Rectal smooth muscle tissue (tissue), 1 donor: Measurements from ENCODE around the gene ZNF783.
"Not testable (repeated sequence)": the region's sequence is repeated elsewhere in the genome, so short reads cannot be mapped to it uniquely, and the experiment has no call there.

Experiments
- H3K27ac ChIP-seq: one replicate; pipeline ENCODE4 v1.7.0; 2013; ENCODE audit warnings: low read depth, low read length, inconsistent platforms
- H3K27me3 ChIP-seq: one replicate; pipeline ENCODE4 v1.7.0; 2013; ENCODE audit warnings: low read length; ENCODE audit not compliant: control insufficient read depth, insufficient read depth
- H3K36me3 ChIP-seq: one replicate; pipeline ENCODE4 v1.7.0; 2013; ENCODE audit warnings: low read length; ENCODE audit not compliant: control insufficient read depth, insufficient read depth
- H3K4me1 ChIP-seq: one replicate; pipeline ENCODE4 v1.7.0; 2013; ENCODE audit warnings: low read length; ENCODE audit not compliant: control insufficient read depth, insufficient read depth
- H3K4me3 ChIP-seq: one replicate; pipeline ENCODE4 v1.7.0; 2013; ENCODE audit warnings: low read length
- H3K9ac ChIP-seq: one replicate; pipeline ENCODE4 v1.7.0; 2013; ENCODE audit warnings: low read length

The ZNF783 gene

GRCh38 chr7:149317986-149318672, 56.1 kb downstream of the ZNF783 start:
- no peaks in the 10 kb centered on the region for H3K27me3 ChIP-seq
- H3K4me1 ChIP-seq = no peaks in the 10 kb centered on the region
- no peak overlapping the region for H3K9ac ChIP-seq
- H3K36me3 ChIP-seq = no peaks in the 10 kb centered on the region
- H3K4me3 ChIP-seq = no peak overlapping the region
- H3K27ac ChIP-seq = no peak overlapping the region

- Histone ChIP-seq H3K4me3 (no peak overlapping the region), H3K27ac (no peak overlapping the region), H3K9ac (no peak overlapping the region), H3K27me3 (no peaks in the 10 kb centered on the region), H3K36me3 (no peaks in the 10 kb centered on the region), H3K4me1 (no peaks in the 10 kb centered on the region)
Observed at GRCh38 chr7:149319376-149319775, 57.4 kb downstream of the ZNF783 start.

GRCh38 chr7:149320313-149321124, 58.5 kb downstream of the ZNF783 start:
- Histone ChIP-seq H3K27me3 (no peaks in the 10 kb centered on the region), H3K9ac (no peak overlapping the region), H3K36me3 (no peaks in the 10 kb centered on the region), H3K4me1 (no peaks in the 10 kb centered on the region), H3K27ac (no peak overlapping the region), H3K4me3 (no peak overlapping the region)

- not testable (repeated sequence) for H3K27ac ChIP-seq, H3K36me3 ChIP-seq, H3K9ac ChIP-seq, H3K4me1 ChIP-seq, H3K27me3 ChIP-seq
- peak overlapping the region; percentile 35 for H3K4me3 ChIP-seq
Observed at GRCh38 chr7:149321125-149321905, 59.3 kb downstream of the ZNF783 start.

- Histone ChIP-seq H3K27ac (no peak overlapping the region), H3K4me3 (peak overlapping the region; percentile 35), H3K36me3 (no peaks in the 10 kb centered on the region), H3K4me1 (no peaks in the 10 kb centered on the region), H3K9ac (no peak overlapping the region), H3K27me3 (no peaks in the 10 kb centered on the region)
Observed at GRCh38 chr7:149321978-149322541, 60.1 kb downstream of the ZNF783 start.

- Histone ChIP-seq H3K36me3 (no peaks in the 10 kb centered on the region), H3K4me1 (no peaks in the 10 kb centered on the region), H3K27me3 (no peaks in the 10 kb centered on the region), H3K4me3 (no peak overlapping the region), H3K9ac (no peak overlapping the region), H3K27ac (no peak overlapping the region)
Observed at GRCh38 chr7:149322737-149323136, 60.7 kb downstream of the ZNF783 start.

GRCh38 chr7:149325248-149325647, 63.3 kb downstream of the ZNF783 start:
- Histone ChIP-seq H3K36me3 (no peaks in the 10 kb centered on the region), H3K27me3 (no peaks in the 10 kb centered on the region), H3K4me3 (no peak overlapping the region), H3K27ac (no peak overlapping the region), H3K4me1 (no peaks in the 10 kb centered on the region), H3K9ac (no peak overlapping the region)

GRCh38 chr7:149329265-149329664, 67.3 kb downstream of the ZNF783 start:
- H3K9ac ChIP-seq = no peak overlapping the region
- no peaks in the 10 kb centered on the region for H3K4me1 ChIP-seq
- H3K27me3 ChIP-seq = no peaks in the 10 kb centered on the region
- no peak overlapping the region for H3K4me3 ChIP-seq
- H3K27ac ChIP-seq = no peak overlapping the region
- no peaks in the 10 kb centered on the region for H3K36me3 ChIP-seq

- Histone ChIP-seq H3K36me3 (no peaks in the 10 kb centered on the region), H3K4me1 (no peaks in the 10 kb centered on the region), H3K27ac (no peak overlapping the region), H3K4me3 (no peak overlapping the region), H3K9ac (no peak overlapping the region), H3K27me3 (no peaks in the 10 kb centered on the region)
Observed at GRCh38 chr7:149329766-149330334, 67.9 kb downstream of the ZNF783 start.

GRCh38 chr7:149330914-149331567, 69.0 kb downstream of the ZNF783 start:
- no peak overlapping the region for H3K4me3 ChIP-seq
- no peaks in the 10 kb centered on the region for H3K36me3 ChIP-seq

GRCh38 chr7:149332602-149333320, 70.8 kb downstream of the ZNF783 start:
- H3K4me3 ChIP-seq, H3K9ac ChIP-seq, H3K27ac ChIP-seq, H3K27me3 ChIP-seq, H3K4me1 ChIP-seq, H3K36me3 ChIP-seq: not testable (repeated sequence)

More at GRCh38 chr7:149330914-149331567, 69.0 kb downstream of the ZNF783 start:
- no peak overlapping the region for H3K27ac ChIP-seq
- H3K27me3 ChIP-seq = no peaks in the 10 kb centered on the region
- H3K9ac ChIP-seq = no peak overlapping the region
- no peaks in the 10 kb centered on the region for H3K4me1 ChIP-seq
